Stomach (tissue), 9 donors: Measurements from ENCODE around the gene HOXD10. TPM values are rescaled to one million over a fixed set of nuclear protein-coding genes. Genes with fewer than 3 reads are reported as not detected.

Source experiments
- DNase-seq, 2 donors: peaks; one replicate each; pipeline versions ENCODE4 v3.0.0 to v3.0.0-alpha.2; 2013 to 2019
- H3K27ac ChIP-seq, 5 donors: fragments of 200-600 bp in 4 of 5; sonication (generic) in 4 of 5; one replicate each; pipeline ENCODE4 v1.5.1; 2013 to 2019; ENCODE audit warnings: mild to moderate bottlenecking in 1 of 5, moderate library complexity in 1 of 5
- H3K27me3 ChIP-seq, 3 donors: fragments of 200-600 bp; sonication (generic); one replicate each; pipeline ENCODE4 v1.5.1; 2017 to 2019; ENCODE audit warnings: mixed run types in 1 of 3
- H3K36me3 ChIP-seq, 4 donors: fragments of 200-600 bp; sonication (generic); 1 replicate in 3 of 4; 2 replicates in 1 of 4; pipeline ENCODE4 v1.5.1; 2016 to 2019
- H3K4me1 ChIP-seq, 4 donors: fragments of 200-600 bp; sonication (generic); one replicate each; pipeline ENCODE4 v1.5.1; 2016 to 2019
- H3K4me3 ChIP-seq, 4 donors: fragments of 200-600 bp; sonication (generic) in 3 of 4; one replicate each; pipeline ENCODE4 v1.5.1; 2016 to 2019; ENCODE audit warnings: mild to moderate bottlenecking in 1 of 4
- H3K9me3 ChIP-seq, 4 donors: fragments of 200-600 bp; sonication (generic); one replicate each; pipeline ENCODE4 v1.5.1; 2016 to 2019
- EP300 ChIP-seq: sonication (generic); formaldehyde crosslinking; IDR thresholded peaks from one replicate; pipeline ENCODE4 v1.6.1; 2017; ENCODE audit warnings: antibody characterized with exemption
- POLR2A ChIP-seq, 4 donors: fragments of 450-650 bp; IDR thresholded peaks; one replicate each; pipeline ENCODE4 v1.6.1; 2016; ENCODE audit warnings: antibody characterized with exemption in 4 of 4, control low read depth in 2 of 4, mild to moderate bottlenecking in 1 of 4, moderate library complexity in 1 of 4
- POLR2AphosphoS5 ChIP-seq, 3 donors: sonication (generic); formaldehyde crosslinking; IDR thresholded peaks; one replicate each; pipeline ENCODE4 v1.6.1; 2016; ENCODE audit warnings: antibody characterized with exemption in 3 of 3
- WGBS, 5 donors: extraction: QIAGEN DNeasy Blood & Tissue Kit in 3 of 5; methylation state at CpG; one replicate each; pipeline versions ENCODE4 v1.1.5 to v1.1.7; 2013 to 2018; 5-methylcytosine and 5-hydroxymethylcytosine counted together
- intact Hi-C: fragments of 100-400 bp; cut with DNase I; formaldehyde crosslinking; loops from one replicate; pipeline ENCODE4 v1.15.1; 2023; ENCODE audit warnings: low total_unique reads
- polyA plus RNA-seq, 3 donors: library from polyadenylated mRNA; stranded (reverse); fragments of 200-250 nt; gene quantifications; one replicate each; pipeline ENCODE4 v1.2.3, GENCODE V29; 2013
- small RNA-seq, 4 donors: library from RNA; depleted of rRNA; stranded (forward); fragments of <200 nt; gene quantifications; one replicate each; pipeline ENCODE3, GENCODE V24; 2016
- total RNA-seq, 5 donors: library from RNA; depleted of rRNA; stranded (reverse); fragments of >200 nt; gene quantifications; one replicate each; pipeline versions ENCODE4 v1.1.0 to v1.2.3, GENCODE V29; 2014 to 2016
- TF ChIP-seq, protein P1 (sequence below), 7 experiments: fragments of 450-650 bp in 4 of 7; fragments of 200-600 bp in 3 of 7; sonication (generic) in 3 of 7; IDR thresholded peaks; one replicate each; pipeline ENCODE4 v1.5.1; 2016 to 2019; ENCODE audit warnings: antibody characterized with exemption in 7 of 7, control low read depth in 2 of 7, mild to moderate bottlenecking in 1 of 7
- donor health status: healthy with polysubstance abuse.
- donor health status: Bipolar disorder and iron deficiency.
- donor health status: healthy.

The HOXD10 gene
- total and polyA plus RNA-seq, 8 donors, result 2.6 TPM; not detected in 7

DNA sequence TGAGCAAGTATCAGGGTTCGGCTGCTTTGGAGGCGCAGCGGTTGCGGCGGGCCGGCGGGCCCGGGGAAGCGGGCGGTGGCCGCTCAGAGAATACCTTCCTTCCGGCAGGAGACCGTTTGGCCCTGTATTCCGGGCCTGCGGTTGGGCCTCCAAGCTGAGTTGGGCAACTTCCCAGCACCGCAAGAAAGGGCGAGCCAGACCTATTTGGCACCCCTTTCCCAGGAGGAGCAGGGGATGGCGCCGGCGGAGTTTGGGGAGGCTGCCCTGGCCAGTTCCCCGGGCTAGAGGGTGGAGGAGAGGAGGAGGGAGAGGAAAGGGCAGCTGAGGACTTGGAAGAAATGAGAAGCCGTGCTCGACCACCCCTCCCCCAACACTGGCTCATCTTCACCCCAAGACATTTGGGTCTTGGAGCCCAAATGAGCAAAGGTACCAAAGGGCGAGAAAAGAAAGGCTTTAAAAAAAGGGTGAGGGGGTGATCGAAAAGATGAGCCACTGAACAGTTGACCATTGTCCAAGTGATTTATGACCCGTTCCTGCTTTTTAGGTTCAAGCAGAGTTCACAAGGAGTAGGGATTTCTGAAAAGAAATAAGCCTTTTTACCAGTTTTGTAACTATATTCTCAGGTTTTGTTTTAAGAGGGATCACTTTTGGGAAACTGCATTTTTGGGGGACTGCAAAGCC, 48.9 kb downstream of the HOXD10 start:
- intact Hi-C loops, result no loop called here
- Histone ChIP-seq H3K27ac (no peak overlapping the region), H3K4me3 (no peak overlapping the region), H3K27me3 (peaks cover 24 to 100% (median 95%) of the 10 kb centered on the region in 3 donors), H3K36me3 (no peaks in the 10 kb centered on the region), H3K4me1 (peaks cover 2 to 35% (median 11%) of the 10 kb centered on the region in 4 donors), H3K9me3 (peaks cover 0 to 12% (median 3%) of the 10 kb centered on the region in 4 donors)
- no peak for DNase-seq
- WGBS, 5 donors, result 3 to 18% (median 10%) methylated on average over 26 of the region's 26 CpGs
- no peak for TF ChIP-seq POLR2A (IDR thresholded peaks at IDR 0.05)
- no peak for TF ChIP-seq EP300
- TF ChIP-seq, protein P1, sequence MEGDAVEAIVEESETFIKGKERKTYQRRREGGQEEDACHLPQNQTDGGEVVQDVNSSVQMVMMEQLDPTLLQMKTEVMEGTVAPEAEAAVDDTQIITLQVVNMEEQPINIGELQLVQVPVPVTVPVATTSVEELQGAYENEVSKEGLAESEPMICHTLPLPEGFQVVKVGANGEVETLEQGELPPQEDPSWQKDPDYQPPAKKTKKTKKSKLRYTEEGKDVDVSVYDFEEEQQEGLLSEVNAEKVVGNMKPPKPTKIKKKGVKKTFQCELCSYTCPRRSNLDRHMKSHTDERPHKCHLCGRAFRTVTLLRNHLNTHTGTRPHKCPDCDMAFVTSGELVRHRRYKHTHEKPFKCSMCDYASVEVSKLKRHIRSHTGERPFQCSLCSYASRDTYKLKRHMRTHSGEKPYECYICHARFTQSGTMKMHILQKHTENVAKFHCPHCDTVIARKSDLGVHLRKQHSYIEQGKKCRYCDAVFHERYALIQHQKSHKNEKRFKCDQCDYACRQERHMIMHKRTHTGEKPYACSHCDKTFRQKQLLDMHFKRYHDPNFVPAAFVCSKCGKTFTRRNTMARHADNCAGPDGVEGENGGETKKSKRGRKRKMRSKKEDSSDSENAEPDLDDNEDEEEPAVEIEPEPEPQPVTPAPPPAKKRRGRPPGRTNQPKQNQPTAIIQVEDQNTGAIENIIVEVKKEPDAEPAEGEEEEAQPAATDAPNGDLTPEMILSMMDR (IDR thresholded peaks at IDR 0.05), result no peak
- no peak for TF ChIP-seq POLR2AphosphoS5 (IDR thresholded peaks at IDR 0.05)

DNA sequence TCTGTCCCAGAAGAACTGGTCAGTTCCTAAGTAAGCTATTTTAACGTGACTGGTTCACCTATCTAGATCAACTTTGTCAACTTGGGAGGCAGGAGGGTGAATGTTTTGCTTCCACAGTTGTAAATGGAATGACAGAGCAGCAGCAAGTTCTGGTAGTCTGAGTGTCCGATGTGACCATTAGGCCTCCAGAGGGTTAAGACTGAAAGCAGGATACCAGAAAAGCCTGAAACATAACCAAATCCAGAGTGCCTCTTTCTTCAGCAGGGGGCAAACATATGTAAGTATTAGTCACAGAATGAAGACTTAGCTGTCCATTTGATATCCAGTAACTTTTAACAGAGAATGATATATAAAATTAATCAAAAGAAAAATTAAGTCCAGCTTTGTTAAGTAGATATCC, 49.7 kb downstream of the HOXD10 start:
- intact Hi-C loops, result no loop called here
- Histone ChIP-seq H3K36me3 (no peaks in the 10 kb centered on the region), H3K9me3 (peaks cover 0 to 12% (median 3%) of the 10 kb centered on the region in 4 donors), H3K27ac (no peak overlapping the region), H3K4me3 (no peak overlapping the region), H3K27me3 (peaks cover 23 to 100% (median 95%) of the 10 kb centered on the region in 3 donors), H3K4me1 (peaks cover 0 to 29% (median 7%) of the 10 kb centered on the region in 4 donors)
- DNase-seq, result no peak
- TF ChIP-seq, protein P1 (IDR thresholded peaks at IDR 0.05), result no peak
- TF ChIP-seq EP300, result no peak
- TF ChIP-seq POLR2A (IDR thresholded peaks at IDR 0.05), result no peak
- TF ChIP-seq POLR2AphosphoS5 (IDR thresholded peaks at IDR 0.05), result no peak
- 17 to 27% (median 24%) methylated on average over 2 of the region's 2 CpGs for WGBS, 5 donors

DNA sequence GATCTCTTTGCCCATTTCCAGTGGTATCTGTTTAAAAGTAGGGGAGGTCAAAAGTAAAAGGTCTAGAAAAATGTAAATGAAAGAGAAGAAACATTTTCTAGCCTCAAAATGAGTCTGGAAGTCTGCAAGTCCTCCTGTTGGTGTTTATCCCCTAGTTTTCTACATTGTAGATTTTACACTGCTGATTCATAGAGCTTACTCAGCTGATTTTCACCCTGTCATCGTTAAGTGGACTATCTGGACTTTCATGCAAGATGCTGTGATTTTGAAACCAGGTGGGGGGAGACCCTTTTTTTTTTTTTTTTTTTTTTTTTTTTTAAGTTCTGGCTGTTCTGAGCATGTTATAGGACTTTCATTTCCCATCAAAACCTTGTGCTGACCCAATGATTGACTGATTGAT, 50.8 kb downstream of the HOXD10 start:
- no peak for TF ChIP-seq POLR2AphosphoS5 (IDR thresholded peaks at IDR 0.05)
- TF ChIP-seq, protein P1 (IDR thresholded peaks at IDR 0.05), result no peak
- TF ChIP-seq POLR2A (IDR thresholded peaks at IDR 0.05), result no peak
- TF ChIP-seq EP300, result no peak
- Histone ChIP-seq H3K27ac (no peak overlapping the region), H3K9me3 (peaks cover 0 to 24% (median 3%) of the 10 kb centered on the region in 4 donors), H3K27me3 (peaks cover 34 to 100% (median 95%) of the 10 kb centered on the region in 3 donors), H3K4me1 (peaks cover 3 to 28% (median 17%) of the 10 kb centered on the region in 4 donors), H3K4me3 (no peak overlapping the region), H3K36me3 (no peaks in the 10 kb centered on the region)
- DNase-seq, result no peak
- WGBS, 5 donors, result 55 to 68% (median 63%) methylated on average over 1 of the region's 1 CpG
- intact Hi-C loops, result no loop called here

DNA sequence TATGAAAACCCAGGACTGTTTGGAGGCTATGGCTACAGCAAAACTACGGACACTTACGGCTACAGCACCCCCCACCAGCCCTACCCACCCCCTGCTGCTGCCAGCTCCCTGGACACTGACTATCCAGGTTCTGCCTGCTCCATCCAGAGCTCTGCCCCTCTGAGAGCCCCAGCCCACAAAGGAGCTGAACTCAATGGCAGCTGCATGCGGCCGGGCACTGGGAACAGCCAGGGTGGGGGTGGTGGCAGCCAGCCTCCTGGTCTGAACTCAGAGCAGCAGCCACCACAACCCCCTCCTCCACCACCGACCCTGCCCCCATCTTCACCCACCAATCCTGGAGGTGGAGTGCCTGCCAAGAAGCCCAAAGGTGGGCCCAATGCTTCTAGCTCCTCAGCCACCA, 52.6 kb downstream of the HOXD10 start:
- peaks cover 31 to 100% (median 93%) of the 10 kb centered on the region in 3 donors for H3K27me3 ChIP-seq
- H3K36me3 ChIP-seq, result no peaks in the 10 kb centered on the region
- no peak for DNase-seq
- H3K27ac ChIP-seq, result no peak overlapping the region
- H3K4me3 ChIP-seq, result no peak overlapping the region
- 50 to 74% (median 68%) methylated on average over 4 to 5 of the region's 5 CpGs for WGBS, 5 donors
- peaks cover 3 to 23% (median 18%) of the 10 kb centered on the region in 4 donors for H3K4me1 ChIP-seq
- intact Hi-C loops, result no loop called here
- no peak for TF ChIP-seq POLR2A (IDR thresholded peaks at IDR 0.05)
- TF ChIP-seq, protein P1 (IDR thresholded peaks at IDR 0.05), result no peak
- no peak for TF ChIP-seq EP300
- TF ChIP-seq POLR2AphosphoS5 (IDR thresholded peaks at IDR 0.05), result no peak
- peaks cover 0 to 27% (median 3%) of the 10 kb centered on the region in 4 donors for H3K9me3 ChIP-seq

Small RNA genes lying within 50 kb of the gene (small RNA-seq; reads per million reads assigned to genes)
- gene MIR10B, result 100,137 to 166,669 (median 102,753) reads per million in 4 donors

Other genes starting within 250 kb of the HOXD10 start
- 10 to 100 TPM in 4 of 5 donors, 1 to 10 TPM in 1; 4.9 to 29.0 (median 13.3) TPM for gene LNPK, start 114.5 kb upstream of the HOXD10 start, total RNA-seq
- 1 to 10 TPM; 1.8 to 2.7 (median 1.8) TPM for gene LNPK, start 114.5 kb upstream of the HOXD10 start, polyA plus RNA-seq
- gene EVX2, start 32.8 kb upstream of the HOXD10 start, total RNA-seq, result not detected
- gene EVX2, start 32.8 kb upstream of the HOXD10 start, polyA plus RNA-seq, result not detected
- gene HOXD13, start 24.1 kb upstream of the HOXD10 start, total RNA-seq, result not detected
- gene HOXD13, start 24.1 kb upstream of the HOXD10 start, polyA plus RNA-seq, result not detected
- not detected for gene HOXD12, start 17.0 kb upstream of the HOXD10 start, total RNA-seq
- gene HOXD12, start 17.0 kb upstream of the HOXD10 start, polyA plus RNA-seq, result not detected
- gene HOXD11, start 9.5 kb upstream of the HOXD10 start, total RNA-seq, result not detected
- gene HOXD11, start 9.5 kb upstream of the HOXD10 start, polyA plus RNA-seq, result not detected
- gene HOXD9, start 5.9 kb downstream of the HOXD10 start, total RNA-seq, result under 1 TPM in 1 of 5 donors, not detected in 4; 0.18 TPM
- under 1 TPM; 0.31 to 0.76 (median 0.68) TPM for gene HOXD9, start 5.9 kb downstream of the HOXD10 start, polyA plus RNA-seq
- 10 to 100 TPM in 1 of 5 donors, 1 to 10 TPM in 1, under 1 TPM in 1, not detected in 2; 0.58 to 15.9 (median 5.1) TPM for gene HOXD8, start 12.9 kb downstream of the HOXD10 start, total RNA-seq
- 1 to 10 TPM in 2 of 3 donors, under 1 TPM in 1; 0.87 to 1.8 (median 1.7) TPM for gene HOXD8, start 12.9 kb downstream of the HOXD10 start, polyA plus RNA-seq
- 1 to 10 TPM in 2 of 5 donors, not detected in 3; 2.4 to 9.6 TPM for gene HOXD4, start 34.8 kb downstream of the HOXD10 start, total RNA-seq
- under 1 TPM in 2 of 3 donors, not detected in 1; 0.25 to 0.75 TPM for gene HOXD4, start 34.8 kb downstream of the HOXD10 start, polyA plus RNA-seq
- 10 to 100 TPM in 1 of 5 donors, 1 to 10 TPM in 2, not detected in 2; 1.5 to 11.0 (median 2.5) TPM for gene HOXD3, start 40.5 kb downstream of the HOXD10 start, total RNA-seq
- gene HOXD3, start 40.5 kb downstream of the HOXD10 start, polyA plus RNA-seq, result 1 to 10 TPM in 1 of 3 donors, under 1 TPM in 2; 0.44 to 2.7 (median 0.78) TPM
- gene HOXD1, start 71.9 kb downstream of the HOXD10 start, total RNA-seq, result under 1 TPM in 1 of 5 donors, not detected in 4; 0.18 TPM
- under 1 TPM in 2 of 3 donors, not detected in 1; 0.12 to 0.23 TPM for gene HOXD1, start 71.9 kb downstream of the HOXD10 start, polyA plus RNA-seq
- gene MTX2, start 152.7 kb downstream of the HOXD10 start, total RNA-seq, result 100 to 1,000 TPM in 2 of 5 donors, 10 to 100 TPM in 3; 12.2 to 150 (median 22.4) TPM
- 10 to 100 TPM; 36.2 to 47.9 (median 38.0) TPM for gene MTX2, start 152.7 kb downstream of the HOXD10 start, polyA plus RNA-seq